Transverse colon (tissue), 4 donors: ENCODE data around the gene HPSE.

ENCODE experiments used
- EP300 ChIP-seq: sonication (generic); formaldehyde crosslinking; IDR thresholded peaks from one replicate; pipeline ENCODE4 v1.6.1; 2017; ENCODE audit warnings: antibody characterized with exemption, low read depth
- POLR2A ChIP-seq: fragments of 450-650 bp; IDR thresholded peaks from one replicate; pipeline ENCODE4 v1.6.1; 2016; ENCODE audit warnings: antibody characterized with exemption, mild to moderate bottlenecking, moderate library complexity
- POLR2AphosphoS5 ChIP-seq, 3 donors: sonication (generic); formaldehyde crosslinking; IDR thresholded peaks; one replicate each; pipeline ENCODE4 v1.6.1; 2016; ENCODE audit warnings: antibody characterized with exemption in 3 of 3
- TF ChIP-seq, protein P1 (sequence below), 5 experiments: fragments of 200-600 bp in 3 of 5; fragments of 450-650 bp in 2 of 5; sonication (generic) in 3 of 5; IDR thresholded peaks; 1 replicate in 2 of 5; 2 replicates in 3 of 5; pipeline ENCODE4 v1.5.1; 2016 to 2017; ENCODE audit warnings: antibody characterized with exemption in 5 of 5, inconsistent platforms in 3 of 5, mild to moderate bottlenecking in 2 of 5, moderate library complexity in 1 of 5

DNA sequence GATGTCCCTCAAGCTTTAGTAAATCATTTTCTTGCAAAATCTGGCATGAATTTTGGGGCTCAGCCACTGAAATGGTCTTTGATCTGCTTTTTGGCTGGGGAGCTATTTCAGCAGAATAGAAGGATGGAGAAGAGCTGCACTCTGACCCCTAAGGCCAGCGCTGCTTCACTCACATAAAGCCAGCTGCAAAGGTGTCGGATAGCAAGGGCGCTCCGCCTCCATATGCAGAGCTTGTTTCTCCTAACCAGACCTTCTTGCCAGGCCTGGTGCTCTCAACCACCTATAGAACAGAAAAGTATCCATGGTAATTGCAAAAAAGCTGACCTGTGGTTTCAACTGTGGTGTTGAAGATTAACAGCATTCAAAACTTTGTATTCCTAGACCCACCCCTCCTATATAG, 26.0 kb downstream of the HPSE start:
- TF ChIP-seq, protein P1, sequence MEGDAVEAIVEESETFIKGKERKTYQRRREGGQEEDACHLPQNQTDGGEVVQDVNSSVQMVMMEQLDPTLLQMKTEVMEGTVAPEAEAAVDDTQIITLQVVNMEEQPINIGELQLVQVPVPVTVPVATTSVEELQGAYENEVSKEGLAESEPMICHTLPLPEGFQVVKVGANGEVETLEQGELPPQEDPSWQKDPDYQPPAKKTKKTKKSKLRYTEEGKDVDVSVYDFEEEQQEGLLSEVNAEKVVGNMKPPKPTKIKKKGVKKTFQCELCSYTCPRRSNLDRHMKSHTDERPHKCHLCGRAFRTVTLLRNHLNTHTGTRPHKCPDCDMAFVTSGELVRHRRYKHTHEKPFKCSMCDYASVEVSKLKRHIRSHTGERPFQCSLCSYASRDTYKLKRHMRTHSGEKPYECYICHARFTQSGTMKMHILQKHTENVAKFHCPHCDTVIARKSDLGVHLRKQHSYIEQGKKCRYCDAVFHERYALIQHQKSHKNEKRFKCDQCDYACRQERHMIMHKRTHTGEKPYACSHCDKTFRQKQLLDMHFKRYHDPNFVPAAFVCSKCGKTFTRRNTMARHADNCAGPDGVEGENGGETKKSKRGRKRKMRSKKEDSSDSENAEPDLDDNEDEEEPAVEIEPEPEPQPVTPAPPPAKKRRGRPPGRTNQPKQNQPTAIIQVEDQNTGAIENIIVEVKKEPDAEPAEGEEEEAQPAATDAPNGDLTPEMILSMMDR (IDR thresholded peaks at IDR 0.05) = no peak
- no peak for TF ChIP-seq POLR2A
- no peak for TF ChIP-seq POLR2AphosphoS5 (IDR thresholded peaks at IDR 0.05)
- no peak for TF ChIP-seq EP300
